ENCODE measurements around the gene SLC25A45.

- peak; percentile 49 to 57 for TF ChIP-seq POLR2AphosphoS5 (IDR thresholded peaks at IDR 0.05)
- peak; percentile 81 to 85 (median 82) for TF ChIP-seq CTCF (IDR thresholded peaks at IDR 0.05)
- TF ChIP-seq POLR2A (IDR thresholded peaks at IDR 0.05; ENCODE audit: low read depth): no peak
Observed at GRCh38 chr11:65329944-65330403, 52.5 kb downstream of the SLC25A45 start.
